HG03439 (cell line): ENCODE data around the gene NFATC2.
"Not testable (repeated sequence)": the region's sequence is repeated elsewhere in the genome, so short reads cannot be mapped to it uniquely, and the experiment has no call there.

ENCODE experiments used
- ATAC-seq: cut with Tn5 transposase; IDR thresholded peaks from one replicate; pipeline ENCODE4 v1.9.1; 2021; ENCODE audit warnings: mild to moderate bottlenecking, moderate library complexity; ENCODE audit not compliant: unreplicated experiment

The NFATC2 gene

GRCh38 chr20:51363813-51364212 is 178.7 kb downstream of the NFATC2 start:
- no peak for ATAC-seq

GRCh38 chr20:51363378-51363777 is 179.1 kb downstream of the NFATC2 start:
- no peak for ATAC-seq

- ATAC-seq, result no peak
Measured at GRCh38 chr20:51362254-51362653, 180.3 kb downstream of the NFATC2 start.

DNA sequence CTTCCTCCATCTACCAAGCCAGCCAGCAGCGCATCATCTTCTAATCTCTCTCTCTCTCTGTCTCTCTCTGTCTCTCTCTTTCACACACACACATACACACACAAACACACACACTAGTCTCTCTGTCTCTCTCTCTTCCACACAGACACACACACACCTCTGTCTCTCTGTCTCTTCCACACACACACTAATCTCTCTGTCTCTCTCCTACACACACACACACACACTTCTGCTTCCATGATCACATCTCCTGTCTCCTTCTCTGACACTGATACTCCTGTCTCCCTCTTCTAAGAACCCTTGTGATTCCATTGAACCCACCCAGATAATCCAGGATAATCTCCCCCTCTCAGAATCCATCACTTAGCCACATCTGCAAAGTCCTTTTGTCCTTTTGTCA is 181.3 kb downstream of the NFATC2 start:
- ATAC-seq, result no peak

GRCh38 chr20:51360451-51361201 is 181.9 kb downstream of the NFATC2 start:
- ATAC-seq, result no peak

DNA sequence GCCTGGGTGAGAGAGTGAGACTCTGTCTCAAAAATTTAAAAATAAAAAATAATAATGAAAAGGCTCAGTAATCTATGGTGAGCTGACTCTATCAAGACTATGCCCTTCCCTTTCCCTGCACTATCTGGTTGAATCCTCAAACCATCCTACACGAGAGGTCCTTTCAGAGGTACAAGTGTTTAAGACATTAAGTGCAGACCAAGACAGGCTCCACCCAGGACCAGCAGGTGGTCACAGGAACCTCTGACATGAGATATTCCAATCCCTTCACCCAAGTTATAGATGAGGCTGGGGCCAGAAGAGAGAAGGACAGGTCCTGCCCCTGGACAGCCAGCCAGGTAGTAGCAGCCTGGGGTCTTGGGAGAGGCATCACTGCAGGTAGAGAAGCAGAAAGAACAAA is 182.6 kb downstream of the NFATC2 start:
- ATAC-seq, result no peak

DNA sequence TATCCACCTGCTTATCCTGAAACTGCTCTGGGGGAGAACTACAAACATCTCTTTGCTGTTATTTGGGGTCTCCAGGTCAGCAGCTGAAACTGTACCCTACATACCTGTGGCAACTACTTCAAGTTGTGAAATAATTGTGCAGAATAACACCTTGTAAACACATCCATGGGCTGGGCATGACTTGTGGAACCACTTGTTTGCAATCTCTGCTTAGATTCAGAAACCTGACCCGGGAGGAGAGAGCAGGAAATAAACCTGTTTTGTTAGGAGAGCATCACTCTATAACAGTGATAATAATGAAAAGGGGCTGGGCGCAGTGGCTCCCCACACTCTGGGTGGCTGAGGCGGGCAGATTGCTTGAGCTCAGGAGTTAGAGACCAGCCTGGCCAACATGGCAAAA is 183.1 kb downstream of the NFATC2 start:
- ATAC-seq, result no peak

DNA sequence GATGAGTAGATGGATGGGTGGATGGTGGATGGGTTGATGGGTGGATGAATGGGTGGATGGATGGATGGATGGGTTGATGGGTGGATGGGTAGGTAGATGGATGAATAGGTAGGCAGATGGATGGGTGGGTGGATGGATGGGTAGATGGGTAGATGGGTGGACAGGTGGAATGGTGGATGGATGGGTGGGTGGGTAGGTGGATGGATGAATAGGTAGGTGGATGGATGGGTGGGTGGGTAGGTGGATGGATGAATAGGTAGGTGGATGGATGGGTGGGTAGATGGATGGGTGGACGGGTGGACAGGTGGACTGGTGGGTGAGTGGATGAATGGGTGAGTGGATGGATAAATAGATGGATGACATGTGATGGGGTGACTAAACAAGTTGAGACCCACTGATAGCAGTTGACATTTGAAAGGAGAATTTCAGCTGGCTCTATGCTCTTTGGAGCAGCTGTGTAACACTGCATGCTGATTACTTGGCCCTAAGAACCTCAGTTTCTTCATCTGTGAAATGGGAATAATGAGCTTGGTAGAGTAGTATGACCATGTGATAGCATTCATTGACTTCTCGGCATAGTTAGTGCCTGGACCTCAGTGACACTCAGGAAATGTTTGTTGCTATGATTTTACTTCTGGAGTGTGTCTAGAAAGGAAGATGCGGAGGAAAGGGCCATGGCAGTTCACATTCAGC is 184.3 kb downstream of the NFATC2 start:
- ATAC-seq, result no peak

DNA sequence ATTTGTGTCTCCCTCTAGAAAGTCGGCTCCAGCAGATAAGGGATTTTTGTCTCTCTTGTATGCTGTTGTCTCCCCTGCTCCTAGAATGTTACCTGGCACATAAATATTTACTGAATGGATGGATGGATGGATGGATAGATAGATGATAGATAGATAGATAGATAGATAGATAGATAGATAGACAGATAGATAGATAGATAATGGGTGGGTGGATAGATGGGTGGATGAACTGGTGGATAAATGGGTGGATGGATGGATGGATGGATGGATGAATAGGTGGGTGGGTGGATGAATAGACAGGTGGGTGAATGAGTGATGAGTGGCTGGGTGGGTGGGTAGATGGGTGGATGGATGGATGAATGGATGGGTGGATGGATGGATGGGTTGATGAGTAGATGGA is 185.0 kb downstream of the NFATC2 start:
- no peak for ATAC-seq

DNA sequence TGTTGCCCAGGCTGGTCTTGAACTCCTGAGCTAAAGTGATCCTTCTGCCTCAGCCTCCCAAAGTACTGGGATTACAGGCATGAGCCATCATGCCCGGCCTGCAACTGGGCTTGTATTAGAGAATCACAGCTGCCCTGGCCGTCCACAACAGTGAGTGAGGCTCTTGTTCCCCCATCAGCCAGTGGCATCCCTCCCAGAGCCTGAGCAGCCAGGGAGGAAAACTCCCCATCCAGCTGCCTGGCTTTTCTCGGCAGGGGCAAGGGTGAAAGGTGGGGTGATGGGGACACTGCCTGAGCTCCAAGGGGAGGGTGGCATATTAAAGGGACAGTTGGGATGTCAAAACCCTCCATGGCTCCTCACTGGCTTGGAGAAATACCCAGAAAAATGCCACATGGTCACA is 185.6 kb downstream of the NFATC2 start:
- no peak for ATAC-seq

DNA sequence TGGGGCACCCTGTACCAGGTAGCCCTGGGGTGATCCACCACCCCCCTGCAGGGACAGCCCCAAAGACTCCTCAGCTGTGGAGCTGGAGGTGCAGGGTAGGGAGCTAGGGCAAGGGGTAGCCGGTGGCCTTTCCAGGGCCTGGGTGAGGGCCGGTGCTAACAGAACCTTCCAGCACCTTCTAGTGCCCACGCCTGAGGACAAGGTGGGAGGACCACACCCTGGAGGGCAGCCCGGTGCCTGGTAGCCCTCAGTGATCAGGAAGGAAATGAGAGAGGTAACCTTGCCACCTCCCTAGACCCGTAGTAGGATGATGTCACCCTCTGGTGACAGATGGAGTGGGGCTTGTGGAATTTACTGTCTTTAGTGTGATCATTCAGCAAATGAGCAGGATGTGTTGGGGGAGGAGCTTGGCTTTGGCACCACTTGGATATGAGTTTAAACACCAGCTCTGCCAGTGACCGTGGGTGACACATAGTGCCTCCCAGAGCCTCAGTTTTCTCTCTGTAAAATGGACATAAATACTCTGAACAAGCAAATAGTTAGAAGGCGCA is 187.7 kb downstream of the NFATC2 start:
- ATAC-seq, result no peak

- no peak for ATAC-seq
Measured at GRCh38 chr20:51354191-51354768, 188.2 kb downstream of the NFATC2 start.

DNA sequence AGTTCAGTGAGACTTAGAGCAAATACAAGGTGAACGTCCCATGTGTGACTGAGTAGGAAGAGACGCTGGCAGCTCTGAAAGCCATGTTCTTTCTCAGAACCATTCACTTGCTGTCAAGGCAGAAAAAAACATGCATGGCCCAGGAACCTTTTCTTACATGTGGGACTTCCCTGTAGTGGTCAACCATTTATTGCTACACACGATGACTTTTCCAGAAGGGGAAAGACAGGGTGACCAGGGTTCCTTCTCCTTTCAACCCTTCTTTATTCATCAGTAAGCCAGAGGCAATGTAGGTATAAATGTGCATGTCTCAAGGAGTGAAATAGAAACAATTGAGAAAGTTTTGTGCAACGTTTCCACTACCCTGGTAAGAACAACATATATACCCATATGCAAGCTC is 189.0 kb downstream of the NFATC2 start:
- ATAC-seq, result no peak

- no peak for ATAC-seq
Measured at GRCh38 chr20:51352791-51353190, 189.7 kb downstream of the NFATC2 start.

GRCh38 chr20:51350941-51351631 is 191.4 kb downstream of the NFATC2 start:
- ATAC-seq, result no peak

DNA sequence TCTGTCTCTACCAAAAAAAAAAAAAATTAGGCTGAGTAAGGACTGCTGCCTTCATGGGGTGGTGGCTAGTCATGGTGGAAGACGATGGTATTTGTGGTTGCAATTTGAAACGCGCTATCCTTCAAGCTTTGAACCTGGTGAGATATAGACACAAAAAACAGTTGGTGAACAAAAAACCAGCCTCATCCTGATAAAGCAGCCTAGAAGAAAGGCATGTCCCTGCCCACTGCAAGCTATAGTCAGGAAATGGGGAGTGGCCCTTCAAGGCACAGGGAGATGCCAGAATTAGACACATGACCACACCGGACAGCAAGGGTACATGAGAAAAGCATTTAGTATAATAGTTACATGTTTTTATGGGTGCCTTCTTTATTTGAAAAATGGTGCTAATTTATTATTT is 193.6 kb downstream of the NFATC2 start:
- no peak for ATAC-seq

DNA sequence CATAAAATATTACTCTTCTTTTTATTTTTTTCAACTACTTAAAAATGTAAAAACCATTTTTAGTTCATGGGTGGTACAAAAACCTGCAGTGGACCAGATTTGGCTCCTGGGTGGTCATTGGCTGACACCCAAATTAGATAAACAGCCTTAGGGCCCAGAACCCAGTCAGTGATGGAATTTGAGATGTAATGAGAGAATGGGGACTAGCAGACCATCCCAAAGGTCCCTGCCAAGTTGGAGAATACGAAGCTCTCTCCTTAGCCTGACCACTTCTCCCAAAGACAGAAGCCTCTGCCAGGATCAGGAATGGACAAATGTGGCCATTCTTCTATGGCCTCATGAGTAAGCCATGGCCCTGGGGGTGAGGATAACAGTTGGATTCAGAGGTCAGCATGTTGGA is 194.7 kb downstream of the NFATC2 start:
- ATAC-seq, result no peak

DNA sequence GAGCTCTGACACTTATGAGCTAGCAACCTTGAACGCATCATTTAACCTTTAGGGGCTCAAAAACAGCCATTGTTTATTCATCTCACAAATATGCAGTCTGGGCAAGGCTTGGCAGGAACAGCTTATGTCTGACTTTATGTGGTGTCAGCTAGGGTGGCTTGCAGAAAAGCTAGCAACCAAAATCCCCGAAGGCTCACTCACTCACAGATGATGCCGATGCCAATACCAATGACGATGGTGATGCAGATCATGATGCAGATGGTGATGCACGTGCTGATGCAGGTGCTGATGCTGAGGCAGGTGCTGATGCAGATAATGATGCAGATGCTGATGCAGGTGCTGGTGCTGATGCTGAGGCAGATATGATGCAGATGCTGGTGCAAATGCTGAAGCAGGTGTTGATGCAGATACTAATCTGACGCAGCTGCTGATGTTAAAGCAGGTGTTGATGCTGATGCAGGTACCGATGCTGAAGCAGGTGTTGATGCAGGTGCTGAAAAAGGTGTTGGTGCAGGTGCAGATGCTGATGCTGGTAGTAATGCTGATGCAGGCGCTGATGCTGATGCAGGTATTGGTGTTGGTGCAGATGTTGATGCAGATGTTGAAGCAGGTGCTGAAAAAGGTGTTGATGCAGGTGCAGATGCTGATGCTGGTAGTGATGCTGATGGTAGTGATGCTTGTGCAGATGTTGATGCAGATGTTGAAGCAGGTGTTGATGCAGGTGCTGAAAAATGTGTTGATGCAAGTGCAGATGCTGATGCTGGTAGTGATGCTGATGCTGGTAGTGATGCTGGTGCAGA is 195.6 kb downstream of the NFATC2 start:
- no peak for ATAC-seq

DNA sequence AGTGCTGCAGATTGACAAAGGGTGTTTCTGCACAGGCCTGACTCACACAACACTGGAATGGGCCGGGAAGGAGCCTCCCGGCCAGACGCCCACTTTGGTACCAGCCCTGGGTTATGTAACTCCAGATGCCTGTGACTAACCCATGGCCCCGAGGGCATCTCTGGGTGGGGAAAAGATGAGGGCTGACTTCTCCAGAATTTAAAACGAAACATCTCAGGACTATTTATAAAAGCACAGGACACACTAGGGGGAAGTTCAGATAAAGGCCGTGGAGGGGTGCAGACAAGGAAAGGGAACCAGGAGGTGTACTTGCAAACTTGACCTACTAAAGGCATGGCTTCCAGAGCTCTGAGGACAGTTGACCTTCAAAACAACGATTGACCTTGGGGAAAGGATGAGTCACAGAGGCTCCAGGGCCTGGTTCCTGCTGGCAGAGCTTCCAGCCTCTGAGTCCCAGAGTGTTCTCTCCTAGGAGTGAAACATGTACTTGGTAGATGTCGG is 196.9 kb downstream of the NFATC2 start:
- no peak for ATAC-seq

- not testable (repeated sequence) for ATAC-seq
Measured at GRCh38 chr20:51343802-51344201, 198.7 kb downstream of the NFATC2 start.
